K562 (cell line): ENCODE results near the gene KCNQ4. TPM values are rescaled to one million over a fixed set of nuclear protein-coding genes. Genes with fewer than 3 reads are reported as not detected.

Experiments used
- ARID2 ChIP-seq: fragments of 450-650 bp; IDR thresholded peaks from 2 replicates; pipeline ENCODE4 v1.6.1; 2017; ENCODE audit warnings: antibody characterized with exemption, mild to moderate bottlenecking
- FOXJ3 ChIP-seq: sonication (generic); formaldehyde crosslinking; IDR thresholded peaks from 2 replicates; pipeline ENCODE4 v1.4.0; 2020; ENCODE audit warnings: mild to moderate bottlenecking, missing genetic modification reagents
- FUS ChIP-seq: fragments of 200-400 bp; formaldehyde crosslinking; optimal IDR thresholded peaks from 2 replicates; pipeline ENCODE3; 2017; ENCODE audit warnings: low read depth, low read length
- HDAC1 ChIP-seq, 2 experiments: fragments of 450-650 bp; IDR thresholded peaks; 2 replicates each; pipeline ENCODE4 v1.6.1; 2016 to 2017; ENCODE audit warnings: inconsistent platforms in 1 of 2, mild to moderate bottlenecking in 1 of 2, moderate library complexity in 1 of 2
- IRF2 ChIP-seq: sonication (generic); formaldehyde crosslinking; IDR thresholded peaks from 2 replicates; pipeline ENCODE4 v1.8.1; 2022; ENCODE audit warnings: mild to moderate bottlenecking, missing genetic modification reagents
- KAT2B ChIP-seq: IDR thresholded peaks from one replicate; pipeline ENCODE4 v1.6.1; 2012; ENCODE audit warnings: low read depth, mild to moderate bottlenecking, control low read depth, inconsistent platforms, low read length, moderate library complexity
- MAFK ChIP-seq: IDR thresholded peaks from 2 replicates; pipeline ENCODE4 v1.6.1; 2011; ENCODE audit warnings: low read length, improper control_type of control experiment
- MYC ChIP-seq, 2 experiments: fragments of 250-450 bp in 1 of 2; sonication (Bioruptor Pico) in 1 of 2; IDR thresholded peaks; 2 replicates each; pipeline versions ENCODE4 v1.5.1 to v1.6.1; 2012 to 2021; ENCODE audit warnings: low read depth in 2 of 2, borderline replicate concordance in 1 of 2, improper control_type of control experiment in 1 of 2, low read length in 1 of 2, mild to moderate bottlenecking in 1 of 2, moderate library complexity in 1 of 2
- RAD51 ChIP-seq: fragments of 450-650 bp; IDR thresholded peaks from 2 replicates; pipeline ENCODE4 v1.7.1; 2016; ENCODE audit warnings: low read depth, mild to moderate bottlenecking, borderline replicate concordance
- RCOR1 ChIP-seq, 2 experiments: IDR thresholded peaks; 2 replicates each; pipeline ENCODE4 v1.6.1; 2012; ENCODE audit warnings: low read depth in 2 of 2, low read length in 2 of 2, borderline replicate concordance in 1 of 2, improper control_type of control experiment in 1 of 2
- STAG1 ChIP-seq: sonication (generic); formaldehyde crosslinking; IDR thresholded peaks from 2 replicates; pipeline ENCODE4 v1.5.0; 2020; ENCODE audit warnings: missing genetic modification reagents, borderline replicate concordance
- ZC3H8 ChIP-seq: fragments of 450-650 bp; IDR thresholded peaks from 2 replicates; pipeline ENCODE4 v1.6.1; 2017
- ZNF133 ChIP-seq: fragments of 250-450 bp; sonication (Bioruptor Pico); IDR thresholded peaks from 2 replicates; pipeline ENCODE4 v1.4.0; 2020; ENCODE audit warnings: mild to moderate bottlenecking
- ZNF184 ChIP-seq: sonication (generic); formaldehyde crosslinking; IDR thresholded peaks from 2 replicates; pipeline ENCODE4 v1.5.0; 2020; ENCODE audit warnings: missing genetic modification reagents
- ZSCAN32 ChIP-seq: fragments of 450-650 bp; formaldehyde crosslinking; IDR thresholded peaks from 2 replicates; pipeline ENCODE4 v1.4.0; 2020; ENCODE audit warnings: mild to moderate bottlenecking, moderate library complexity
- polyA plus RNA-seq, 8 experiments: library from polyadenylated mRNA; depleted of rRNA in 4 of 8; stranded (reverse) in 5 of 8; unstranded in 3 of 8; fragments of >200 nt; fragmentation: Nextera tagmentation in 2 of 8; fragmentation: Illumina TruSeq in 1 of 8; extraction: Ambion mirVana in 2 of 8; extraction: Trizol in 1 of 8; gene quantifications; 2 replicates each; pipeline versions ENCODE4 v1.2.1 to v1.2.3, GENCODE V29; 2011 to 2014; ENCODE audit warnings: inconsistent platforms in 1 of 8, missing spikeins in 1 of 8
- total RNA-seq, 7 experiments: library from RNA; depleted of rRNA in 6 of 7; stranded (reverse); fragments of >200 nt in 6 of 7; fragmentation: Illumina TruSeq in 2 of 7; extraction: Trizol in 2 of 7; gene quantifications; 2 replicates each; pipeline versions ENCODE4 v1.2.1 to v1.2.3, GENCODE V29; 2011 to 2021; ENCODE audit warnings: low replicate concordance in 1 of 7
- TF ChIP-seq, protein P1 (sequence below), 2 experiments: fragments of 450-650 bp in 1 of 2; sonication (generic) in 1 of 2; formaldehyde crosslinking in 1 of 2; IDR thresholded peaks; 2 replicates each; pipeline versions ENCODE4 v1.7.1 to v1.9.0; 2016 to 2022; ENCODE audit warnings: inconsistent platforms in 1 of 2, mild to moderate bottlenecking in 1 of 2, missing genetic modification reagents in 1 of 2
- TF ChIP-seq, protein P2 (sequence below): sonication (generic); formaldehyde crosslinking; IDR thresholded peaks from 2 replicates; pipeline ENCODE4 v1.8.0; 2022; ENCODE audit warnings: missing genetic modification reagents, mild to moderate bottlenecking, borderline replicate concordance
- TF ChIP-seq, protein P3 (sequence below): fragments of 250-450 bp; sonication (Bioruptor Pico); IDR thresholded peaks from 2 replicates; pipeline ENCODE4 v1.5.0; 2021

The KCNQ4 gene
- total and polyA plus RNA-seq, 9 of the 15 experiments (the other 6 are each of a cell fraction or from before 2014, with no cell fraction given), result 0.07 to 4.1 (median 0.79) TPM

DNA sequence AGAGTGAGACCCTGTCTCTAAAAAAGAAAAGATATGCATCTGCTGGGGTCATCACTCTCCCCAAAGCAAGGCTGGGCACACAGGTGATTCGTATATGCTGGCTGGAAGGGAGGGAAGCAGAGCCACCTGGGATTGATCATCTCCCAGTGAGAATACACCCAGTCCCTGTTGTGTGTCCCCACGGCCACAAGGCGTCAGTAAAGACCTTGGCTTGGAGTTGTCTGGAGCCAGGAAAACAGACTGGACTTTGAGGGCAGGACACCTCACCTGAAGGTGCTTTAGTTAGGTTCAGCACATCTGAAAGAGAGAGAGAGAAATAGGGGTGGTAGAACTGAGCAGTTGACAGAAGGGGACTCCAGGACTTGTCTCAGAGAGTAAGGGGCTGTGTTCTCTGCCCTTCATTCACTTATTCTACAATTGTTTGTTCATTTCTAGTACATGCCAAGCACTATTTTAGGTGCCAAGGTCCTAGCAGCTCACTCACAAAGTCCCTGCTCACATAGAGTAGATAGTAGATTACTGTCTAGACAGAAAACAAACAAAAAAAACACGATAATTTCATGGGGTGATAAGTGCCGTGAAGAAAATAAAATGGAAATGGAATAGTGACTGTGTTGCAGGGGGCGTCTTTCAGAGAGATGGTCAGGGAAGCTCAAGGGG, 65.1 kb downstream of the KCNQ4 start (continued):
- TF ChIP-seq, protein P1, sequence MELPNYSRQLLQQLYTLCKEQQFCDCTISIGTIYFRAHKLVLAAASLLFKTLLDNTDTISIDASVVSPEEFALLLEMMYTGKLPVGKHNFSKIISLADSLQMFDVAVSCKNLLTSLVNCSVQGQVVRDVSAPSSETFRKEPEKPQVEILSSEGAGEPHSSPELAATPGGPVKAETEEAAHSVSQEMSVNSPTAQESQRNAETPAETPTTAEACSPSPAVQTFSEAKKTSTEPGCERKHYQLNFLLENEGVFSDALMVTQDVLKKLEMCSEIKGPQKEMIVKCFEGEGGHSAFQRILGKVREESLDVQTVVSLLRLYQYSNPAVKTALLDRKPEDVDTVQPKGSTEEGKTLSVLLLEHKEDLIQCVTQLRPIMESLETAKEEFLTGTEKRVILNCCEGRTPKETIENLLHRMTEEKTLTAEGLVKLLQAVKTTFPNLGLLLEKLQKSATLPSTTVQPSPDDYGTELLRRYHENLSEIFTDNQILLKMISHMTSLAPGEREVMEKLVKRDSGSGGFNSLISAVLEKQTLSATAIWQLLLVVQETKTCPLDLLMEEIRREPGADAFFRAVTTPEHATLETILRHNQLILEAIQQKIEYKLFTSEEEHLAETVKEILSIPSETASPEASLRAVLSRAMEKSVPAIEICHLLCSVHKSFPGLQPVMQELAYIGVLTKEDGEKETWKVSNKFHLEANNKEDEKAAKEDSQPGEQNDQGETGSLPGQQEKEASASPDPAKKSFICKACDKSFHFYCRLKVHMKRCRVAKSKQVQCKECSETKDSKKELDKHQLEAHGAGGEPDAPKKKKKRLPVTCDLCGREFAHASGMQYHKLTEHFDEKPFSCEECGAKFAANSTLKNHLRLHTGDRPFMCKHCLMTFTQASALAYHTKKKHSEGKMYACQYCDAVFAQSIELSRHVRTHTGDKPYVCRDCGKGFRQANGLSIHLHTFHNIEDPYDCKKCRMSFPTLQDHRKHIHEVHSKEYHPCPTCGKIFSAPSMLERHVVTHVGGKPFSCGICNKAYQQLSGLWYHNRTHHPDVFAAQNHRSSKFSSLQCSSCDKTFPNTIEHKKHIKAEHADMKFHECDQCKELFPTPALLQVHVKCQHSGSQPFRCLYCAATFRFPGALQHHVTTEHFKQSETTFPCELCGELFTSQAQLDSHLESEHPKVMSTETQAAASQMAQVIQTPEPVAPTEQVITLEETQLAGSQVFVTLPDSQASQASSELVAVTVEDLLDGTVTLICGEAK (IDR thresholded peaks at IDR 0.05), result no peak
- TF ChIP-seq, protein P1 (CRISPR knock-in tag; IDR thresholded peaks at IDR 0.05), result no peak
- TF ChIP-seq STAG1 (CRISPR knock-in tag) (peak; percentile 92), ZNF184 (CRISPR knock-in tag) (no peak), IRF2 (CRISPR knock-in tag) (no peak), KAT2B (no peak), FUS (no peak), MYC (IDR thresholded peaks at IDR 0.05; ENCODE audit: low read depth, low read length) (0 out of 2 replicates have a peak, but pooled peaks have one; percentile 29), MYC (CRISPR knock-in tag; IDR thresholded peaks at IDR 0.05; ENCODE audit: borderline replicate concordance, low read depth) (no peak), RAD51 (0 out of 2 replicates have a peak, but pooled peaks have one; percentile 11), FOXJ3 (no peak), MAFK (peak; percentile 20; the same call in 1 of the 2 replicates), ZSCAN32 (CRISPR knock-in tag) (no peak), ARID2 (peak; percentile 85), HDAC1 (IDR thresholded peaks at IDR 0.05) (peak in 1 of 2 experiments; percentile 24; a peak in 1 of 4 replicates), RCOR1 (IDR thresholded peaks at IDR 0.05; ENCODE audit: borderline replicate concordance in 1 of 2, low read depth in 2 of 2, low read length in 2 of 2) (peak in 1 of 2 experiments; percentile 64; a peak in 2 of 4 replicates), ZC3H8 (no peak), ZNF133 (CRISPR knock-in tag) (no peak)
- TF ChIP-seq, protein P2, sequence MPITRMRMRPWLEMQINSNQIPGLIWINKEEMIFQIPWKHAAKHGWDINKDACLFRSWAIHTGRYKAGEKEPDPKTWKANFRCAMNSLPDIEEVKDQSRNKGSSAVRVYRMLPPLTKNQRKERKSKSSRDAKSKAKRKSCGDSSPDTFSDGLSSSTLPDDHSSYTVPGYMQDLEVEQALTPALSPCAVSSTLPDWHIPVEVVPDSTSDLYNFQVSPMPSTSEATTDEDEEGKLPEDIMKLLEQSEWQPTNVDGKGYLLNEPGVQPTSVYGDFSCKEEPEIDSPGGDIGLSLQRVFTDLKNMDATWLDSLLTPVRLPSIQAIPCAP (CRISPR knock-in tag), result no peak
- TF ChIP-seq, protein P3, sequence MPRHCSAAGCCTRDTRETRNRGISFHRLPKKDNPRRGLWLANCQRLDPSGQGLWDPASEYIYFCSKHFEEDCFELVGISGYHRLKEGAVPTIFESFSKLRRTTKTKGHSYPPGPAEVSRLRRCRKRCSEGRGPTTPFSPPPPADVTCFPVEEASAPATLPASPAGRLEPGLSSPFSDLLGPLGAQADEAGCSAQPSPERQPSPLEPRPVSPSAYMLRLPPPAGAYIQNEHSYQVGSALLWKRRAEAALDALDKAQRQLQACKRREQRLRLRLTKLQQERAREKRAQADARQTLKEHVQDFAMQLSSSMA (CRISPR knock-in tag), result no peak
